GM12872 (cell line): Measurements from ENCODE around the gene NHSL1.

Experiments used
- TF ChIP-seq, protein P1 (sequence below): IDR thresholded peaks from 3 replicates; pipeline ENCODE4 v1.5.1; 2011; ENCODE audit warnings: low read depth, mild to moderate bottlenecking, low read length, moderate library complexity; ENCODE audit not compliant: insufficient read depth

Gene NHSL1

DNA sequence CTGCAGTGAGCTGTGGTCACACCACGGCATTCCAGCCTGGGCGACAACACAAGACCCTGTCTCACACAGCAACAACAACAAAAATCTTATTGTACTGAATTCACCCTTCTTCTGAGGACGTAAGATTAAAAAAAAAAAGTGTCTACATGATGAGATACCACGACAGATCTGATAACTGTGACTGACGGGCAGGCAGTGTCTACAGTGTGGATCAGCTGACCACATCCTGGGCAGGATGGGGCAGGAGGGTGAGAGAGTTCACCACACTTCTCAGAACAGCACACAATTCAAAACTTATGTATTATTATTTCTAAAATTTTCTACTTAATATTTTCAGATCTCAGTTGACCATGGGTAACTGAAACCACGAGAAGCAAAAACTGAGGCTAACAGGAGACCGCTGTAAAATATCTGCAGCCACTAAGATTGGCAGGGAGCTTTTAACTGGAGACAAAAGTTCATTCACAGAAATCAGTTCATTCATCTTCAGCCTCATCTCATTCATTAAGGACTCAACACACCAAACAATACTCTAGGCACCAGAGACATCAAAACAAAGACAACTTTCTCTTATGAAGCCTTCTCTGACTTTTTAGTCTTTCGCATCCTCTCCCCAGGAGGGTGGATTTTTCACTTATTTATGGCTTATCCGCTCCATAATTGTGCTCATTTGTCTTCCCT is 15.7 kb upstream of the NHSL1 start:
- TF ChIP-seq, protein P1, sequence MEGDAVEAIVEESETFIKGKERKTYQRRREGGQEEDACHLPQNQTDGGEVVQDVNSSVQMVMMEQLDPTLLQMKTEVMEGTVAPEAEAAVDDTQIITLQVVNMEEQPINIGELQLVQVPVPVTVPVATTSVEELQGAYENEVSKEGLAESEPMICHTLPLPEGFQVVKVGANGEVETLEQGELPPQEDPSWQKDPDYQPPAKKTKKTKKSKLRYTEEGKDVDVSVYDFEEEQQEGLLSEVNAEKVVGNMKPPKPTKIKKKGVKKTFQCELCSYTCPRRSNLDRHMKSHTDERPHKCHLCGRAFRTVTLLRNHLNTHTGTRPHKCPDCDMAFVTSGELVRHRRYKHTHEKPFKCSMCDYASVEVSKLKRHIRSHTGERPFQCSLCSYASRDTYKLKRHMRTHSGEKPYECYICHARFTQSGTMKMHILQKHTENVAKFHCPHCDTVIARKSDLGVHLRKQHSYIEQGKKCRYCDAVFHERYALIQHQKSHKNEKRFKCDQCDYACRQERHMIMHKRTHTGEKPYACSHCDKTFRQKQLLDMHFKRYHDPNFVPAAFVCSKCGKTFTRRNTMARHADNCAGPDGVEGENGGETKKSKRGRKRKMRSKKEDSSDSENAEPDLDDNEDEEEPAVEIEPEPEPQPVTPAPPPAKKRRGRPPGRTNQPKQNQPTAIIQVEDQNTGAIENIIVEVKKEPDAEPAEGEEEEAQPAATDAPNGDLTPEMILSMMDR: no peak

DNA sequence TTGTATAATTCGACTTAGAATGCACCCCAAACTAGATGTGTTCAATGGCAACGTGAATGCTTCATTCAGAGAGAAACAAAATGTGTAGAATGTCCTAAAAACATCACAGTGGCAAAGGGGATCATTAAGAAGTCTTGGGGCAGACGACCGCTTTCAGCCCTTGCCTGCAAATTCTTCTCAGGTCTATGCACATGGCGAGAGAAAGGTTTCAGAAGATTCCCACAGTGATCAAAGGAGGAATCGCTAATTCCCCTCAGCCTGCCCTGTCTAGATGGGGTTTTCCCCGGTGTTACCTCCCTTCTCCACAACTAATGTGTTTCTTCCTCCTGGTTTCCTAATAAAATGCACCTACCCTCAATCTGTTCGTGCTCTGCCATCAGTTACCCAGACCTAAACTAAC is 13.3 kb upstream of the NHSL1 start:
- TF ChIP-seq, protein P1: no peak

DNA sequence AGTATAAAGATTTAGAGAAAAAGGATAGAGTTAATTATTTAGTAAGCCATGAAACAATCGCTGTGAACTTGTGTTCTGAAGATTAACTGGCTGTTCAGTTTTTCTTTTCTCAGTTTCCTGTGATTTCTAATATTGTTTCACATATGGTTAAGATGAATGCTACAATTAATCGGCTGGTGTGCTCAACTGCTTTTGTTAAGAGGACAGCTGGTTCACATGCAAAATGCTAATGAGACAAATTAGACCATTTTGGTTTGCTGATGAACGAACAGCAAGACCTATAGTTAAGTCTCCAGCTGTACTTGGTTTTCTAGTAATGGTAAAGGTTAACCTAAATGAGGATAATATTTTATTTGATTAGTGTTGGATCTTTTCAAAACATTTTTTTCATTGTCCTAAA is 10.8 kb upstream of the NHSL1 start:
- TF ChIP-seq, protein P1: no peak

DNA sequence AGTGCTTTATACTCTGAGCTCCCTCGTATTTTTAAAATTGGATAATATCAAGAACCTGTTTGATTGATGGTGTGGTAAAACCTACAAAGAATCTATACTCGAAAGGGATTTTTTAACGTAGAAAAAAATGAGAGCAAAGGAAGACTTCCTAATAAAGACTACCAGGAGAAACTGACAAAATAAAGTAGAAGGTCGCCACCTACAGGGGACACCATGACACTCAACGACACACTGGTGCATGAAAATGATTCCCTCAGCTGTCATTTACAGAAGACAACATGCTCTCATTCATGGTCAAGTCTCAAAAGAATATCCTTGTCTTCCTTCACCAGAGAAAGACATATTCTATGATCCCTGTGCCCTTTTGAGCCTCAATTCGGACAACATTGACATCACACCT is 10.1 kb upstream of the NHSL1 start:
- TF ChIP-seq, protein P1: peak; percentile 59

DNA sequence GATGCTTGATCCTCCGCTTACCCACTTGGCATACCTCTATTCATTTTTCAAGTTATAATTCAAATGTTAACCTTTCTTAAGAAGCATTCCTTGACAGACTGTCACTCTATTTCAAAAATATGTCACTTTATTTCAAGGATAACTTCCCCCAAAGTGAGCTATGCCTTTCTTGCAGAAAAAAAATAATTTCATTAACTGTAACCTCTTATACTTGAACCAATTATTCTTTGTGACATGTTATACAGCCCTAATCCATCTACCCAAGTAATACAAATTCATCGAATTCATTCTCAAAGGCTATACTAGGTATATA is 9.3 kb upstream of the NHSL1 start:
- TF ChIP-seq, protein P1: no peak

DNA sequence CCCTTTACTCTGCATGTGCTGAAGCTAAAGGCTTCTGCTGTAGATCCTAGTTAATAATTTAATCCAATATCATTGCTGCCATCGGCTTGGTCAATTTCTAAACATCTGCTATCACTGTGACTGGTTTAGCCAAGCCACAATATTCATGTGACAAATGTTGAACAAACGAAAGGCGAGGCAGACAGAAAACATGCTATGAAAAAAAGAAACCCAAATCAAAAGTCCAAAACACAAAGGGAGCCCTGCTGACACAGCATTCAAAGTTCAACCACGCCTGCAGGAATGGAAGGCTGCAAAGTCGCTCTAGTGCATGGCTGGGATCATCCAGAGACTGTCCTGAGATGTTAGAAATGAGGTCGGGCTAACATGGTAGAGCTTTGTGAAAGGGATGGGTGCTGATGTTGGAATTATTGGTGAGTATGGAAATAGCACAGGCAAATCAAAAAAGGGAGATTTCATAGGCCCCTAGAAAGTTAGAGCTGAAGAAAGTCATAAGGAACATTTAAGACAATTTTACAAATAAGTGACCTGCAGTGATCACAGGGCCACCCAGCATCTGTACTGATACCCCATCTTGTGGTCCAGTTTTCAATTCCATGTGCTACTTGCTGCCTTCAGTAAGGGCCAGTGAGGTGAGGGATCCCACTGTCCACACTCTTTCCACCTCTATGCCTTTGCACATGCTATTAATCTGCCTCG is 8.8 kb upstream of the NHSL1 start:
- TF ChIP-seq, protein P1: no peak

DNA sequence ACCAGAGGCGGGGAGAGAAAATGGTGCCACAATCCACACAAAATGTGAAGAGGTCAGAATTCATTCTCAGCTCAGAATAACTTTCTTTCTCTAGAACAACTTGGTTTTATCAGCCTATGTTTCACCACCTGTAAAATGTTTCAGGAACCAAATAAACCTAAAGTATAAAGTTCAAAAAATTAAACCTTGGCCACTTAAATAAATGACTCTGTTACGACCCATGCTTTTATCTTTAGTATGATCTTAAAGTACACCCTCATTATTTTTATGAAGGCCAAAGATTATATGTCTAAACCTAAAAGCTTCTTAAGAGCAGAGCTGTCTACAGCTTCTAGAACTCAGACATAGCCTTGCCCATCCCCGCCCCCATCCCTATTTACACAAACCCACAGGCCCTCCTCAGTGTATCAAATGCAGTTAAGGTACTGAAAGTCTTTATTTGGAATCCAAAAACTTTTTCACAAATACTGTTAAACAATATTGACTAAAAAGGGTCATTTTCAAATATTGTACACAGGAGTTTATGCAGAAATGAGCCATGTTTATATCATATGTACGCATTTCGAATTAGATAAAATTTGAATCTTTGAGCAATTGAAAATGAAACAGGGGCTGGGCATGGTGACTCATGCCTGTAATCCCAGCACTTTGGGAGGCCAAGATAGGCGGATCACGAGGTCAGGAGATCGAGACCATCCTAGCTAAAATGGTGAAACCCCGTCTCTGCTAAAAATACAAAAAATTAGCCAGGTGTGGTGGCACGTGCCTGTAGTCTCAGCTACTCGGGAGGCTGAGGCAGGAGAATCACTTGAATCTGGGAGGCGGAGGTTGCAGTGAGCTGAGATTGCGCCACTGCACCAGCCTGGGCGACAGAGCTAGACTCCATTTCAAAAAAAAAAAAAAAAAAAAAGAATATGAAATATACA is 5.7 kb upstream of the NHSL1 start:
- TF ChIP-seq, protein P1: no peak
